ENCODE results near the gene MYO1H. TPM values are rescaled to one million over a fixed set of nuclear protein-coding genes. Genes with fewer than 3 reads are reported as not detected.
A peak's percentile ranks its signal among the peaks of the same experiment; 100 is the strongest.

The MYO1H gene
- total and polyA plus RNA-seq, 8 donors, result 0.20 to 0.93 (median 0.32) TPM

DNA sequence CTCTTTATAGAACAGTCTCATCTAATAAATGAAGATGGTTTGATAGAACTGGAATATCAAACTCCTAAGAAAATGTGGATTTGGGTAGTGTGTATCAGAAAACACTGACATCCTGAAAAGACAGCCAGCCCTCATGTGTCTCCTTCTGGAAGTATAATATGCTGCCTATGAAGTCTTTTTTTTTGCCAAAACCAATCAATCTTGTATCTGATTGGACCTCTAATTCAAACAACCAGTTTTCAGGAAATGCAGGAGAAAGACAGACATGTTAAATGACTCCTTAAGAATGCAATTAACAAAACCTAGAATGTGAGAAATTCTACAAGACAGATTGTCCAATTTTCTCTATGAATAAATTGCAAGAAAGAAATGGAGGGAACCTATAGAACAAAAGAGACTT lies 34.3 kb downstream of the MYO1H start:
- H3K27me3 ChIP-seq, result peaks cover 0 to 6% of the 10 kb centered on the region in 2 donors
- H3K27ac ChIP-seq, result no peak overlapping the region
- DNase-seq (no peak), ATAC-seq (no peak)
- intact Hi-C loops (cut with DNase I), result loop anchor here in 1 of 2 donors (10.0 kb wide), 1 partner anchor 267 kb away; the partner anchor contains the start of gene ACACB
- H3K9me3 ChIP-seq, result no peaks in the 10 kb centered on the region
- H3K36me3 ChIP-seq, result no peaks in the 10 kb centered on the region
- H3K4me3 ChIP-seq, result no peak overlapping the region
- TF ChIP-seq, protein P1, sequence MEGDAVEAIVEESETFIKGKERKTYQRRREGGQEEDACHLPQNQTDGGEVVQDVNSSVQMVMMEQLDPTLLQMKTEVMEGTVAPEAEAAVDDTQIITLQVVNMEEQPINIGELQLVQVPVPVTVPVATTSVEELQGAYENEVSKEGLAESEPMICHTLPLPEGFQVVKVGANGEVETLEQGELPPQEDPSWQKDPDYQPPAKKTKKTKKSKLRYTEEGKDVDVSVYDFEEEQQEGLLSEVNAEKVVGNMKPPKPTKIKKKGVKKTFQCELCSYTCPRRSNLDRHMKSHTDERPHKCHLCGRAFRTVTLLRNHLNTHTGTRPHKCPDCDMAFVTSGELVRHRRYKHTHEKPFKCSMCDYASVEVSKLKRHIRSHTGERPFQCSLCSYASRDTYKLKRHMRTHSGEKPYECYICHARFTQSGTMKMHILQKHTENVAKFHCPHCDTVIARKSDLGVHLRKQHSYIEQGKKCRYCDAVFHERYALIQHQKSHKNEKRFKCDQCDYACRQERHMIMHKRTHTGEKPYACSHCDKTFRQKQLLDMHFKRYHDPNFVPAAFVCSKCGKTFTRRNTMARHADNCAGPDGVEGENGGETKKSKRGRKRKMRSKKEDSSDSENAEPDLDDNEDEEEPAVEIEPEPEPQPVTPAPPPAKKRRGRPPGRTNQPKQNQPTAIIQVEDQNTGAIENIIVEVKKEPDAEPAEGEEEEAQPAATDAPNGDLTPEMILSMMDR (IDR thresholded peaks at IDR 0.05), result no peak
- peaks cover 0 to 6% of the 10 kb centered on the region in 2 donors for H3K4me1 ChIP-seq

DNA sequence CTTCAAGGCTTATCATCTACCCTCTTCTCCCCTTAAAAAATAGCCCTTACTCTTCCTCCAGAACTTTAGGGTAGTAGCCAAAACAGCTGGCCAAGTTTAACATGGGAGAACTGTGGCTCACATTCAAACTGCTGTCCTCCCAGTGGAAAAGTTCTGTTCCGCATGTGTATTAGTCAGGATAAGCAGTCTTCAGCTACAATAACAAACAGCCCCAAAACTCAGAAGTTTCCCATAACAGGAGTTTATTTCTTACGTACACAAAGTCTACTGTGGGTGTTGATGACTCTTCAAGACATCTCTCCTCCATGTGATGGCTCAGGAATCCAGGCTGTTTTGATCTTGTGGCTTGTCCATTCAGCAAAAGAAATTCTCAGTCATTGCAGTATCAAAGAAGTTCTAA lies 35.5 kb downstream of the MYO1H start:
- no peaks in the 10 kb centered on the region for H3K9me3 ChIP-seq
- TF ChIP-seq, protein P1 (IDR thresholded peaks at IDR 0.05), result no peak
- intact Hi-C loops (cut with DNase I), result loop anchor here in 1 of 2 donors (10.0 kb wide), 1 partner anchor 268 kb away; the partner anchor contains the start of gene ACACB
- no peak overlapping the region for H3K27ac ChIP-seq
- DNase-seq (no peak), ATAC-seq (no peak)
- H3K4me3 ChIP-seq, result no peak overlapping the region
- no peaks in the 10 kb centered on the region for H3K36me3 ChIP-seq
- peaks cover 0 to 3% of the 10 kb centered on the region in 2 donors for H3K27me3 ChIP-seq
- H3K4me1 ChIP-seq, result peaks cover 0 to 6% of the 10 kb centered on the region in 2 donors

DNA sequence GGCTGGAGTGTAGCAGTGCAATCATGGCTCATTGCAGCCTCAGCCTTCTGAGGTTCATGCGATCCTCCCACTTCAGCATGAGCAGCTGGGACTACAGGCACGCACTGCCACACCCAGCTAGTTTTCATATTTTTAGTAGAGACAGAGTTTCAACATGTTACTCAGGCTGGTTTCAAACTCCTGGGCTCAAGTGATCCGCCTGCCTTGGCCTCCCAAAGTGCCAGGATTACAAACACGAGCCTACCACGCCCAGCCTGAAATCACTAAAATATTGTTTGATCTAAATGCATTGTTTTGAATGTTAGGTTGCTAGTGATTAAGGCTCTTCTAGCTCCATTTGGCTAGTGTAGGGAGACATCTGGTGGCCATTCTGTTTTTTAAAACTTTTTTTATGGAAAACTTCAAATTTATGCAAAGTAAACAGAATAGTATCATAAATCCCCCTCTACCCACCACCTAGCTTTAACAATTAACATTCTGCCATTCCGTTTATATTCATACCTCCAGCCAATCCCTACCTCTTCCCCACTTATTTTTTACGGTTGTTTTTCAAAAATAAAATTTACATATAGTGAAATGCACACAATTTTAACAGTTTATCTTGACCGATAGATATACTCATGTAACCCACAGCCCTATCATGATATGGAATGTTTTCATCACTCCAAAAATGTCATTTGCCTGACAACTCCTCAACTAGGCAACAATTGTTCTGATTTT lies 37.8 kb downstream of the MYO1H start:
- intact Hi-C loops (cut with DNase I), result loop anchor here in 1 of 2 donors (5.0 to 10.0 kb wide), 2 partner anchors 118 to 271 kb away; partner anchors contain the start of gene ACACB
- H3K27me3 ChIP-seq, result no peaks in the 10 kb centered on the region
- DNase-seq (peak in 2 of 4 donors; percentile 55 to 56), ATAC-seq (peak; percentile 89)
- no peaks in the 10 kb centered on the region for H3K36me3 ChIP-seq
- TF ChIP-seq, protein P1 (IDR thresholded peaks at IDR 0.05), result peak in 1 of 2 donors; percentile 28
- H3K4me1 ChIP-seq, result peaks cover 0 to 6% of the 10 kb centered on the region in 2 donors
- H3K4me3 ChIP-seq, result no peak overlapping the region
- H3K27ac ChIP-seq, result no peak overlapping the region
- H3K9me3 ChIP-seq, result no peaks in the 10 kb centered on the region

DNA sequence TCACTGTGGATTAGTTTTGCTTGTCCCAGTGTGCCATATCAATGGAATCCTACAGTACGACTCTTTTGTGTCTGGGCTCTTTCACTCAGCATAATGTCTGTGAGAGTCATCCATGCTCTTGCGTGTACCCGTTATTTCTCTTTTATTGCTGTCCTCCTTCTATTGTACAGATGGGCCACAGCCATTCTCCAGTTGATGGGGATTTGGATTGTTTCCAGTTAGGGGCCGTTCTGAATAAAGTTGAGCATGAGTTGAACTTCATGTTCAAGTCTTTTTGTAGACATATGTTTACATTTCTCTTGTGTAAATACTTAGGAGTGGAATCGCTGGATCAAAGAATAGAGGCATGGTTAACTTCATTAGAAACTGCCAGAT lies 38.3 kb downstream of the MYO1H start:
- no peaks in the 10 kb centered on the region for H3K9me3 ChIP-seq
- peaks cover 0 to 6% of the 10 kb centered on the region in 2 donors for H3K4me1 ChIP-seq
- intact Hi-C loops (cut with DNase I), result loop anchor here in 1 of 2 donors (5.0 to 10.0 kb wide), 2 partner anchors 119 to 271 kb away; partner anchors contain the start of gene ACACB
- no peak overlapping the region for H3K27ac ChIP-seq
- ATAC-seq, result peak; percentile 25
- TF ChIP-seq, protein P1 (IDR thresholded peaks at IDR 0.05), result no peak
- H3K4me3 ChIP-seq, result no peak overlapping the region
- peak in 2 of 4 donors; percentile 16 to 40 for DNase-seq
- no peaks in the 10 kb centered on the region for H3K36me3 ChIP-seq
- H3K27me3 ChIP-seq, result no peaks in the 10 kb centered on the region

DNA sequence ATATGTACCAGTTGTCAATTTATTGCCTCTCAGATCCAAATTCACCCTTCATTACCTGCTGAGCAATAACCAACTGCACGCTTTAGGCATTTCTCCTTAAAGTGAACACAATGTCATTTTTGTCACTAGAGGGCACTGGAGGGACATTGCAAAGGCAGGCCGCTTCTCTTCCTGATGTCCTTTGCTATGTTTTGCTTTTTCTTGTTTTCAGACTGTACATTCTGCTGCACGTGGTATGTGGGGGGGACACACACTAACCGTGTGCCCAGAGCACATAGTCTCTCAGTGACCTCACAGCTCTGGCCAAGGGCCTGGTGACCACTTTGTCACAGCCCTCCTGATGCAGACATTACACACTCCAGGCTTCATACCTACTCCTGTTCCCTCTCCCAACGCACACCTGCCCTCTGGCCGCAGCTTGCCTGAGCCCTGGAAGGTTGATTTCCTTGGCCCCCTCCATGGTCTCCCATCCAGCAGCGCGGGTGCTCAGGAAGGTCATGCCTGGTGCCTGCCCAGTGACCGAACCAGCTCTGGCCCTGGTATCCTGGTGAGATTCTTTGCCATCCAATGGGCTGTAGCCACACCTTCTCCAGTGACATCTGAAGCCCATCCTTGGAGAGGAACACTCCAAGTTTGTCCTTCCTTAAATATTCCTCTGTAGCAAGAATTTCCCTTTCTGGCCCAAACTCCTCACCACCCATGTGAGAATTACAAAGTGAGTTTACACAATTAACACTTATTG lies 39.9 kb downstream of the MYO1H start:
- peak in 1 of 4 donors; percentile 12 for DNase-seq
- intact Hi-C loops (cut with DNase I), result loop anchor here in 1 of 2 donors (5.0 to 10.0 kb wide), 2 partner anchors 120 to 273 kb away; partner anchors contain the start of gene ACACB
- Histone ChIP-seq H3K9me3 (no peaks in the 10 kb centered on the region), H3K4me1 (peaks cover 0 to 6% of the 10 kb centered on the region in 2 donors), H3K36me3 (no peaks in the 10 kb centered on the region), H3K27ac (no peak overlapping the region), H3K4me3 (no peak overlapping the region), H3K27me3 (peaks cover 0 to 8% of the 10 kb centered on the region in 2 donors)
- ATAC-seq, result peak; percentile 42
- TF ChIP-seq, protein P1 (IDR thresholded peaks at IDR 0.05), result peak; percentile 21 to 47

All from left lung (tissue), 10 donors.